Measurements from ENCODE around the gene CDK14.

GRCh38 chr7:90957883-90958282 lies 361.8 kb downstream of the CDK14 start:
- no peak for TF ChIP-seq CTCF (IDR thresholded peaks at IDR 0.05)
- TF ChIP-seq POLR2A (IDR thresholded peaks at IDR 0.05) = no peak
